ENCODE measurements around the gene PAMR1.

DNA sequence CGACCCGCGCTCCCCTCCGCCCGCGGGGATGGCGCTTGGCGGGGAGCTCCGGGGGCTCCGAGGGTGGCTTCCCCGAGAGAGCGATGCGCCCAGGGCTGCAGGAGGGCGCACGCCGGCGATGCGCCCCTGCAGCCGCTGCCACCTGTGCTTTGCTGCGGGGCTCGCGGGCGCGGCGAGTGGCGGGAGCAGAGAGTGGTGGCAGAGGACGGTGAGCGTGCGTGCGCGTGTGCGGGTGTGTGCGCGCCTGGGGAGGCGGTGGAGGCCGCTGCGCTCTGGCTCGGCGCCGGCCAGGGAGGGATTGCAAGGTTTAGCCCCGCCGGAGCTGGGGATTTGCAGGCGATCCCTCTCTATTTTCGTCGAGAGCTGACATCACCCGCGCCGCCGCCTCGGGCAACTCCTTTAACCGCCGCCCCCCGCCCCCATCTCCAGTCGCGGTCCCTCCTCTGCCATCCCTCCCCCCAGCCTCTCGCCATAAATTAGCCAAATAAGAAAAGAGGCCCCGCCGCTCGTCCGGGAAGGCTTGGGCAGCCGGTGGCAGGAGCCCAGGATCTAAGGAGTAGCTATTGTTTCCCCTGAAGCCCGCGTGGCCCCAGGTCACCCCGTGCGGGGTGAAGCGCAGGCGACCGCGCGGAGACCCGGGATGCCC is 106.1 kb downstream of the PAMR1 start, which contains the start of gene SLC1A2:
- no peak for TF ChIP-seq POLR2A (IDR thresholded peaks at IDR 0.05)
- TF ChIP-seq, protein P1, sequence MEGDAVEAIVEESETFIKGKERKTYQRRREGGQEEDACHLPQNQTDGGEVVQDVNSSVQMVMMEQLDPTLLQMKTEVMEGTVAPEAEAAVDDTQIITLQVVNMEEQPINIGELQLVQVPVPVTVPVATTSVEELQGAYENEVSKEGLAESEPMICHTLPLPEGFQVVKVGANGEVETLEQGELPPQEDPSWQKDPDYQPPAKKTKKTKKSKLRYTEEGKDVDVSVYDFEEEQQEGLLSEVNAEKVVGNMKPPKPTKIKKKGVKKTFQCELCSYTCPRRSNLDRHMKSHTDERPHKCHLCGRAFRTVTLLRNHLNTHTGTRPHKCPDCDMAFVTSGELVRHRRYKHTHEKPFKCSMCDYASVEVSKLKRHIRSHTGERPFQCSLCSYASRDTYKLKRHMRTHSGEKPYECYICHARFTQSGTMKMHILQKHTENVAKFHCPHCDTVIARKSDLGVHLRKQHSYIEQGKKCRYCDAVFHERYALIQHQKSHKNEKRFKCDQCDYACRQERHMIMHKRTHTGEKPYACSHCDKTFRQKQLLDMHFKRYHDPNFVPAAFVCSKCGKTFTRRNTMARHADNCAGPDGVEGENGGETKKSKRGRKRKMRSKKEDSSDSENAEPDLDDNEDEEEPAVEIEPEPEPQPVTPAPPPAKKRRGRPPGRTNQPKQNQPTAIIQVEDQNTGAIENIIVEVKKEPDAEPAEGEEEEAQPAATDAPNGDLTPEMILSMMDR (IDR thresholded peaks at IDR 0.05), result no peak
